ENCODE results near the gene APLN.
A peak's percentile ranks its signal among the peaks of the same experiment; 100 is the strongest.

Gene APLN

GRCh38 chrX:129640737-129641136 is 14.0 kb downstream of the APLN start:
- Histone ChIP-seq H3K4me3 (ENCODE audit: low read length) (no peak overlapping the region), H3K27ac (ENCODE audit: low read length) (no peak overlapping the region), H4K20me1 (ENCODE audit: insufficient read depth, low read length) (no peaks in the 10 kb centered on the region), H2AFZ (ENCODE audit: low read depth, low read length) (no peak overlapping the region), H3K4me2 (ENCODE audit: low read length) (no peak overlapping the region), H3K4me1 (ENCODE audit: low read length) (no peaks in the 10 kb centered on the region), H3K36me3 (replicated peaks; ENCODE audit: low read depth, low read length) (no peaks in the 10 kb centered on the region), H3K79me2 (ENCODE audit: low read length) (no peaks in the 10 kb centered on the region), H3K27me3 (ENCODE audit: low read depth, low read length) (no peaks in the 10 kb centered on the region), H3K9ac (ENCODE audit: low read length) (no peak overlapping the region), H3K9me3 (ENCODE audit: insufficient read depth, low read length) (no peaks in the 10 kb centered on the region)
- TF ChIP-seq EZH2phosphoT487 (IDR thresholded peaks at IDR 0.05; ENCODE audit: low read depth) (no peak), CTCF (IDR thresholded peaks at IDR 0.05; ENCODE audit: low read depth, low read length) (no peak)

GRCh38 chrX:129638917-129639316 is 15.8 kb downstream of the APLN start:
- no peaks in the 10 kb centered on the region for H3K9me3 ChIP-seq (ENCODE audit: insufficient read depth, low read length)
- H3K27me3 ChIP-seq (ENCODE audit: low read depth, low read length), result no peaks in the 10 kb centered on the region
- no peak overlapping the region for H3K4me3 ChIP-seq (ENCODE audit: low read length)
- TF ChIP-seq CTCF (IDR thresholded peaks at IDR 0.05; ENCODE audit: low read depth, low read length) (no peak), EZH2phosphoT487 (IDR thresholded peaks at IDR 0.05; ENCODE audit: low read depth) (no peak)
- no peak overlapping the region for H3K4me2 ChIP-seq (ENCODE audit: low read length)
- no peak overlapping the region for H3K9ac ChIP-seq (ENCODE audit: low read length)
- H2AFZ ChIP-seq (ENCODE audit: low read depth, low read length), result no peak overlapping the region
- no peaks in the 10 kb centered on the region for H3K79me2 ChIP-seq (ENCODE audit: low read length)
- H3K36me3 ChIP-seq (replicated peaks; ENCODE audit: low read depth, low read length), result no peaks in the 10 kb centered on the region
- H3K27ac ChIP-seq (ENCODE audit: low read length), result no peak overlapping the region
- no peaks in the 10 kb centered on the region for H3K4me1 ChIP-seq (ENCODE audit: low read length)
- H4K20me1 ChIP-seq (ENCODE audit: insufficient read depth, low read length), result no peaks in the 10 kb centered on the region

- H3K4me2 ChIP-seq (ENCODE audit: low read length), result peak overlapping the region; percentile 48
- H3K36me3 ChIP-seq (replicated peaks; ENCODE audit: low read depth, low read length), result no peaks in the 10 kb centered on the region
- no peak overlapping the region for H3K27ac ChIP-seq (ENCODE audit: low read length)
- no peaks in the 10 kb centered on the region for H3K27me3 ChIP-seq (ENCODE audit: low read depth, low read length)
- no peaks in the 10 kb centered on the region for H4K20me1 ChIP-seq (ENCODE audit: insufficient read depth, low read length)
- TF ChIP-seq CTCF (IDR thresholded peaks at IDR 0.05; ENCODE audit: low read depth, low read length) (peak; percentile 80), EZH2phosphoT487 (IDR thresholded peaks at IDR 0.05; ENCODE audit: low read depth) (no peak)
- H3K4me1 ChIP-seq (ENCODE audit: low read length), result no peaks in the 10 kb centered on the region
- H3K79me2 ChIP-seq (ENCODE audit: low read length), result no peaks in the 10 kb centered on the region
- no peak overlapping the region for H3K9ac ChIP-seq (ENCODE audit: low read length)
- H3K9me3 ChIP-seq (ENCODE audit: insufficient read depth, low read length), result no peaks in the 10 kb centered on the region
- H3K4me3 ChIP-seq (ENCODE audit: low read length), result no peak overlapping the region; the same call in 1 of the 2 replicates
- H2AFZ ChIP-seq (ENCODE audit: low read depth, low read length), result peak overlapping the region; percentile 61
These were observed 17.3 kb downstream of the APLN start for GRCh38 chrX:129637217-129638109.

GRCh38 chrX:129636175-129636681 is 18.5 kb downstream of the APLN start:
- no peaks in the 10 kb centered on the region for H3K9me3 ChIP-seq (ENCODE audit: insufficient read depth, low read length)
- H3K4me1 ChIP-seq (ENCODE audit: low read length), result no peaks in the 10 kb centered on the region
- no peaks in the 10 kb centered on the region for H4K20me1 ChIP-seq (ENCODE audit: insufficient read depth, low read length)
- H2AFZ ChIP-seq (ENCODE audit: low read depth, low read length), result no peak overlapping the region
- TF ChIP-seq CTCF (IDR thresholded peaks at IDR 0.05; ENCODE audit: low read depth, low read length), result no peak
- H3K4me3 ChIP-seq (ENCODE audit: low read length), result no peak overlapping the region
- H3K4me2 ChIP-seq (ENCODE audit: low read length), result no peak overlapping the region
- no peak overlapping the region for H3K9ac ChIP-seq (ENCODE audit: low read length)
- no peak overlapping the region for H3K27ac ChIP-seq (ENCODE audit: low read length)
- H3K36me3 ChIP-seq (replicated peaks; ENCODE audit: low read depth, low read length), result no peaks in the 10 kb centered on the region
- H3K27me3 ChIP-seq (ENCODE audit: low read depth, low read length), result no peaks in the 10 kb centered on the region
- H3K79me2 ChIP-seq (ENCODE audit: low read length), result no peaks in the 10 kb centered on the region
